Ovary (tissue), 3 donors: ENCODE data around the gene PTGES3L.

ENCODE experiments used
- EP300 ChIP-seq: sonication (generic); formaldehyde crosslinking; IDR thresholded peaks from one replicate; pipeline ENCODE4 v1.6.1; 2017; ENCODE audit warnings: antibody characterized with exemption
- POLR2A ChIP-seq: fragments of 450-650 bp; IDR thresholded peaks from one replicate; pipeline ENCODE4 v1.6.1; 2017; ENCODE audit warnings: antibody characterized with exemption, mild to moderate bottlenecking, moderate library complexity
- TF ChIP-seq, protein P1 (sequence below), 3 donors: fragments of 450-650 bp in 2 of 3; fragments of 200-600 bp in 1 of 3; IDR thresholded peaks; one replicate each; pipeline versions ENCODE4 v1.5.1 to v1.8.0; 2016 to 2022; ENCODE audit warnings: antibody characterized with exemption in 3 of 3, mild to moderate bottlenecking in 1 of 3
- donor health status: DM: no; HTN: no; CAD: no.

DNA sequence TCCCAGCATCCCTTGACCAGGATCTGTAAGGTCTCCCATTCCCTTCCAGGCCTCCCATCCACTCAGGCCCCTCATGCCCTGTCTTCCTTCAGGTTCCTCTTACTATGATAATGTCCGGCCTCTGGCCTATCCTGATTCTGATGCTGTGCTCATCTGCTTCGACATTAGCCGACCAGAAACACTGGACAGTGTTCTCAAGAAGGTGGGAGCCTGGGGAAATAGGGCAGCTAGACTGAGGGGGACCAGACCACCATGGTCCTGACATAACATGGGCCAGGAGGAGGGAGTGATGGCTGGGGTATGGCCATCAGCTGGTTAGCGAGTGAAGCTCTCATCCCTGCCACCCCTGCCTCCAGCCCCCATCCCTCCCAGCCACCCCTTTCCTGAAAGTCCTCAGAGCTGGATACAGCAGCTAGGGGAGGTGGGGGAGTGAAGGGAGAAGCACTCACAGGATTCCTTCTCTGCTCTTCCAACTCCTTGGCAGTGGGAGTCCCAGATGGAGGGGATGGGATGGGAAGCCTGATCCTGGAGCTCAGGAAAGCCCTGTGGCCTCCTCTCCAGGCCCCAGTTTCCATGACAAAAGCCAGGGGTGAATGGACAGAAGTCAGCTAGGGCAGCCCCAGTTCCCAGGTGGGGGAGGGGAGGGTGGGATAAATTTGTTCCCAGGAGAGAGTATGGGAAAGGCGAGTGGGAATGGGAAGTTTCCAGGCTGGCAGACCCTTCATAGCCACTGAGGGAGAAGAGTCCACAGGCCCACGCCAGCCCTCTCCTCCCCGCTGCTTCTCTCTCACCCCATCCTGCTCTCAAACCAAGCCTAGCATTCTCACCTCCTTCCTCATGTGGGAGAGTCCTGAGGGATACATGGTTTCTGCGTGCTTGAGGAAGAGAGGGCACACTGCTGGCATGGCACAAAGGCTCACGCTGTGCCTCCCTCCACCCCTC lies 47.5 kb upstream of the PTGES3L start:
- TF ChIP-seq, protein P1, sequence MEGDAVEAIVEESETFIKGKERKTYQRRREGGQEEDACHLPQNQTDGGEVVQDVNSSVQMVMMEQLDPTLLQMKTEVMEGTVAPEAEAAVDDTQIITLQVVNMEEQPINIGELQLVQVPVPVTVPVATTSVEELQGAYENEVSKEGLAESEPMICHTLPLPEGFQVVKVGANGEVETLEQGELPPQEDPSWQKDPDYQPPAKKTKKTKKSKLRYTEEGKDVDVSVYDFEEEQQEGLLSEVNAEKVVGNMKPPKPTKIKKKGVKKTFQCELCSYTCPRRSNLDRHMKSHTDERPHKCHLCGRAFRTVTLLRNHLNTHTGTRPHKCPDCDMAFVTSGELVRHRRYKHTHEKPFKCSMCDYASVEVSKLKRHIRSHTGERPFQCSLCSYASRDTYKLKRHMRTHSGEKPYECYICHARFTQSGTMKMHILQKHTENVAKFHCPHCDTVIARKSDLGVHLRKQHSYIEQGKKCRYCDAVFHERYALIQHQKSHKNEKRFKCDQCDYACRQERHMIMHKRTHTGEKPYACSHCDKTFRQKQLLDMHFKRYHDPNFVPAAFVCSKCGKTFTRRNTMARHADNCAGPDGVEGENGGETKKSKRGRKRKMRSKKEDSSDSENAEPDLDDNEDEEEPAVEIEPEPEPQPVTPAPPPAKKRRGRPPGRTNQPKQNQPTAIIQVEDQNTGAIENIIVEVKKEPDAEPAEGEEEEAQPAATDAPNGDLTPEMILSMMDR (IDR thresholded peaks at IDR 0.05) = no peak
- TF ChIP-seq EP300 = no peak
- no peak for TF ChIP-seq POLR2A
